T-helper 9 cell (primary cell): ENCODE measurements around the gene SLC19A1.
A peak's percentile ranks its signal among the peaks of the same experiment; 100 is the strongest.

Experiments
- DNase-seq: peaks from one replicate; pipeline ENCODE4 v3.0.0-alpha.2; 2020

The SLC19A1 gene

DNA sequence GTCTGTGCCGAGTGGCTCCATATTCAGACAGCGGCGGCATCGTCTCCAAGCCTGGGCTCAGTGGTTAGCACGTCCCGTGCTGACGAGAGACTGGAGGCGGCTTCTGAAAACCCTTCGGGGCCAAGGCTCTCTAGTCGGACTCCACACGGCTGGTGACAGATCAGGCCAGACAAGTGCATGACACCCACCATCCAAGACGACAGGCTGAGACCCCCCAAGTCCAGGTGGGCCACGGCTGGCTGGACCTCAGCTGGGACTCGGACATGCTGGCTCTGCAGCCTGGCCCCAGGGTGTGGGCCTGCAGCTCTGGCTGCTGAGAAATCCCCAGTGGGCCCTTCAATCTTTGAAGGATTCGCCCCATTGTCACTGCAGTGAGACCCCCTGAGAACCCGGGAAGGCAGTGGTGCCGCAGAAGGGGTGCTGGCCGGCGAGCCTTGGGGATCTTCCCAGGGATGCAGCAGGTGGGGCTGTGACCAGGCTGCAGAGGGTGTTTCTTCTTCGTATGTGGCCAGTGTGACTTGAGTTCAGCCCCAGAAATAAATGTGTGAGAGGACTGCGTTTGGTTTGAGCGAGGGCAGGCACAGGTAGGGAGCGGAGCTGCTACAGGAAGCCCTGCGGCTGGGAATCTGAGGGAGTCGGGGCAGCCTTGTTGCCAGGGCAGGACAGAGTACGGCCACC is 15.9 kb upstream of the SLC19A1 start:
- DNase-seq, result no peak

DNA sequence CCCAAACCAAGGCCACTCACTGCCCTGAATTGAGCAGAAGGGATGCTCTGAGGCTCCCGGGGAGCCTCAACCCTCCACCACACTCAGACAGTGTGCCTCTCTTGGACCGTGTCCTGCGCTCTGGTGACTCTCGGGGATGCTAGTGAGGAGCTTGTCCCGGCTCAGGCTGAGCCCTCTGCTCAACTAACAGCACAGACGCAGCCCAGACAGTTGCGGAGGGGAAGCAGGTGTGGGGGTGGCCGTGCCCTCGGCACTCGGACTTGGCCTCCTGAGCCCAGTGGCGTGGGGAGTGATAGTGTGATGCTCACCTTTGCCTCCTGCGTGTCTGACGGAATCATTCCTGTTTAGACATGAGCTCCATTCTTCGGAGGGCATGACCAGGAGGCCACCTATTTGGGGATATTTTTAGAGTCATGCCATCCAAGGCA is 15.4 kb upstream of the SLC19A1 start:
- DNase-seq, result no peak

DNA sequence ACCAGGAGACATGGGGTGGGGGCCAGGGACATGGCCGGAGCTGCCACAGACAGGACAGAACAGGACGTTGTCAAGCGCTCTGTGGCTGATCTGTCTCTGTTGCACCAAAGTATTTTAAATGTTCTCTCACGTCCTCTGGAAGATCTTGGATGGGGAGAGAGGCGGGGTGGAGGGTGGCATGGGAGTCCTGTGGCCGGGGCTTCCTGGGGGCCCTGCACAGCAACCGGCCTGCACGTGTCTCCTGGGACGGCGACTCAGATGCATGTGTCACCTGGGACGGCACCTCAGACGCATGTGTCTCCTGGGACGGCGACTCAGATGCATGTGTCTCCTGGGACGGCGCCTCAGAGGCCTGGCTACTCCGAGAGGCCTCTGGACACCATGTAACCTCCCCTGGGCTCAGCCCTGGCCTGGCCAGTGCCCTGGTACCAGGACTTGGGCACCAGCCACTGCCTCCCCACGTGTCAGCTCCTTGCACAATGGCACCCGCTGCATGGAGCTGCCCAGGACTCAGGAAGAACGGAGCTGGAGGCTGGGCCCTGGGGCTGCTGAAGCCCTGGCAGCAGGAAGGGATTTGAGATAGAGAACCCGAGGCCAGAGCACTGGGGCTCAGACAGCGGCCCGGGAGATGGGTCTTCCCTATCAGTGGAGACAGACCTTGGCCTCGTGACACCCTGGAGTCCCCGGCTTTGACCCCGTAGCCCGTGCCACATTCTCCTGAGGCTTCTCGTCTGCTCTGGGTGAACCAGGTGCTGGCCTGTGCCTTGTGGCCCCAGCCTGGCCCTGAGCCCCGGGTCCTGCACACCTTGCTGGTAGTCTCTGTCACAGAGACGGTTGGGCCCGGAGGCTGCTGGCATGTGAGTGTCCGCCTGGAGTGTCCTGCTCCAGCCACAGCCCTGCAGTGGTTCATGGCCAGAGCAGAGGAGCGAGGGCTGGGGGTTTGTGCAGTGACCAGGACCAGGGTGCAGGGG is 14.7 kb upstream of the SLC19A1 start:
- no peak for DNase-seq

DNA sequence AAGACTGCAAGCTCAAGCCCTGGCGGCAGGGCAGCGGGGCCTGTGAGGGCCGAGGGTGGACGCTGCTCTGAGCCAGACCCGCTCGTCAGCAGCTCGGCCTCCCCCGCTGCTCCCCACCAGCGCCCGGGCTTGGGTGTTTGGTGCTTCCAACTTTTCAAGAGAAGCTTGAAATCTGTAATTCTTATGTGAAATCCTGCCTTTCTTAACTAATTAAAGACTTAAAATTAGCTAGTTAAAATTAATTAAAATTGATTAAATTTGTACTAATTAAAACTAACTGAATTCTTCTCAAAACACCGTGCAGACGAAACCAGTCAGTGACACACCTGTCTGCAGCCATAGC is 14.0 kb upstream of the SLC19A1 start:
- DNase-seq, result no peak

DNA sequence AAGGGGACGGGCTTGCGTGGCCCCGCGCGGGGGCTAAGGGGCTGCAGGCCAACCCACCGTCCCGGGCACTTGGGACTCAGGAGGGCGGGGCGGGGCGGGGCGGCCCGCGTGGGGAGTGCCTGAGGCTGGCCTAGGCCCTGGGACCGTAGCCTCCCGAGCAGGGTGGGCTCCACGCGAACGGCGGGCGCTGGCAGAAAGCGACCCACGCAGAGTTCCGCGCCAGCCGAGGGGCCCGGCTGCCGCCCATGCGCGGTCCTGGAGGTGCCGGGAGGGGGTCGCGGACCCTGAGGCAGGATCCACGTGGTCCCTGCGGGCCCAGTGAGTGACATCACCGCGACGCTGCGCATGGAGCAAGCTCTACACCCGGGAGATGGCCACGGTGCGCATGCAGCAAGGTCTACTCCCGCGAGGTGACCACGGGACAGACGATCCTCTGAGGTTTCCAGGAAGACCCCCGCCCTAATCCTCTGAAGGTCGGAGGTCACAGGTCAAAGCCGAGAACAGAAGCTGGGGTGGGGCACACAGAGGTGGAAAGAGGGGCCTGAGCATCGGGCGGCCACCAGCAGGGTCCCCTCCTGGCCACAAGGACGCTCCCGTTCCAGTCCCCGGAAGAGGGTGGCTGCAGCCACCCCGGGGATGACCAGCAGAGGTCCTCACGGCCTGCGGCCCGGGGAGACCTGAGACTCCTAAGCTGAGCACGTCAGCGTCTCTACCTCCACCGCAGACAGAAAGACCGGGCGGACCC is 13.5 kb upstream of the SLC19A1 start:
- DNase-seq, result peak; percentile 25

DNA sequence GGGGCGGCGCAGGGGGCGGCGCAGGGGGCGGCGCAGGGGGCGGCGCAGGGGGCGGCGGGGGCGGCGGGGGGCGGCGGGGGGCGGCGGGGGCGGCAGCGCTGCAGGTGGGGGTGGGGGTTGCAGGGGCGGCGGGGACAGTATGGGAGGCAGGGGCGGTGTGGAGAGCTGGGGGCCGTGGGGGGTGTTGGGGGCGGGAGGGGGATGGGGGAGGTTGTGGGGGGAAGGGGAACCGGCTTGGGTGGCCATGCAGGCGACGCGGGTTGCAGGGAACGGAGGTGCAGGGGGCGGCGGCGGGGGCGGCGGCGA is 13.0 kb upstream of the SLC19A1 start:
- DNase-seq, result no peak

DNA sequence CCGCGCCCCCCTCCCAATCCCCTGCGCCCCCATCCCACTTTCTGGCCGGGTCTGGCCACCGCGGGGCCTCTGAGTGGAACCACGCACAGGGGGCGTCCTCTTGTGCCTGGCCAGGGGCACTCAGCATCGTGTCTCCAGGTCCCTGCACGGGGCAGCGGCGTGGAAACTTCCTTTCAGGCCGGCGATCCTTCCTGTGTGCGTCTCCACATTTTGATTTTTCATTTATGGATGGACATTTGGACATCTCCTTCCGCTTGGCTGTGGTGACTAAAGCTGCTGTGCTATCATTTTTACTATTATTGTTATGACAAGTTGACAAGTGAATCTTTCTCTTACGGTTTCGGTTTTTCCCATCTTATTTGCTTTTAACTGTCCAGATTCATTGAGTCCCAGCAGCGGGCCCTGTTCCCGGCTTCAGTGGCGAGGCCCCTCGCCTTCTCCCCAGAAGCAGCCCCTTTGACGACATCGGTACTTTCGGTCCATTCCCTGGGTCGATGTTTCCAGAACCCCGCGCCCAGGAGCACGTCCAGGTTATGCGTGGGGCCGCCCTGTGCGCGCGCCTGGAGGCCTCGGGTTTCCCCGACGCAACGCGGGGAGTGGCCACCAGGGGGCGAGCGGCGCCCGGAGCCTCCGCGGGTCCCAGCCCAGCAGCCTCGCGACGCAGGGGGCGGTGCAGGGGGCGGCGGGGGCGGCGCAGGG is 12.4 kb upstream of the SLC19A1 start:
- DNase-seq, result peak; percentile 92

DNA sequence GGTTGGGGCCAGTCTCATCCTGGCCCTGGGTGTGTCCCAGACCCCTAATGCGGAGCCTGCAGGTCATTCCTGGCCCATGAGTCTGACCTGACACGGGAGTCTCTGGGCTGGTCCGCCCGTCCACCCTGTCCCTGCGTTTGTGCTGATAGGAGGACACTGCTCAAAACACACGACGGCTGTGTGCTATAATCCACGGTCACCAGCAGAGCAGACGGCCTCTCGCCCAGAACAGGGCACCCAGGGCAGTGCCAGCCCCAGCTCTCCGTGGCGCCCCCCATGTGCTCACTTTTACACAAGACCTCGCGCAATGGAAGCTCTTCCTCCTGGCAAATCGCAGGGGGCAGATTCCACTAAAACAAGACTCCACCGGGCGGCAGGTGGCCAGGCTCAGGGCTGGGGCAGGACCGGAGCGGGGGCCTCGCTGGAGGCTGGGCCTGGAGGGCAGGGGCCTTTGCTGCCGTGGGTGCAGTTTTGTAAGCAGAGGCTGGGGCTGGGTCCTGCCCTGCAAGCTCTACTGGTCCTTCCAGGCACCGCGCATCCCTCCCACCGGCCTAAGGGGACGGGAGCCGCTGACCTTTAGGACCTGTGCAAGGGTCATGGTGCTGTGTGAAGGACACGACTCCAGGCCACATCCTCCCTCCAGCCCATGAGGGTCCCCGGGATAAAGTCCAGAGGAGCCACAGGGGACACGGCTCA is 10.6 kb upstream of the SLC19A1 start:
- no peak for DNase-seq

DNA sequence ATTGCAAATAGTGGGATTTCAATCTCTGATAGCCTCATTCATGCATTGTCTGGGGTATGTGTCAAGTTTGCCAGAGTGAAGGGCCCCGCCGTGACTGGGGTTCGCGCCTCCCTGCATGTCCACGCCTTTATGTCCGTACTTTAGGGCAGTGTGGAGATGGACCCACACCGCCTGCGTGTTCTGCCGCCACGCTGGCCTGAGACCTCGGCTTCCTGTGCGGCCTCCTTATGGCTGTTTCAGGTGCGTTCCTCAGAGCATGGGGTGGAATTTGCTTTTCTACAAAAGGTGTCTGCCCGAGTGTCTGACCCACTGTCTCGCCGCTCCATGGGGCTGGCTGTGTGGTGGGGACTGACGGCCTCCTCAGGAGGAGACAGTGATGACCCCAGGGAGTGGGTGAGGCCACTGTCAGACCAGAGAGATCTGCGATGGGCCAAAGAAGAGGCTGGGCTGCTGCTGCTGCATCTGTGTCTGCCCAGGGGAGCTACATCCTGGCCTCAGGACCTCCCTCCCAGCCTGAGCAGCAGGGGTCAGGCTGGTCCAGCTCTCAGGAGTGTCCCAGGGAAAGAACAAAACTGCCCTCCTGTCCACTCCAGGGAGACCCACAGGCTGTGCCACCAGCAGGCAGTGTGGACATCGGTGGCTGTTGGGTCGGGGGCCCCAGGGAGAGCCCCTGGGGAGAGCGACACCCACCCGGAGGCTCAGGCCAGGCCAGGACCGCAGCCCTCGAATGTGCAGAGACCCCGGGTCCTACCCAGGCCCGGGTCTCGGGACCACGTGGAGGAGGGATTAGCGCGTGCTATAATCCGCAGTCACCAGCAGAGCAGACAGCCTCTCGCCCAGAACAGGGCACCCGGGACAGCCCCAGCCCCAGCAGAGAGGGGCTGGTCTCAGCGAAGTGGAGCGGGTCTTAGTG is 9.8 kb upstream of the SLC19A1 start:
- no peak for DNase-seq

DNA sequence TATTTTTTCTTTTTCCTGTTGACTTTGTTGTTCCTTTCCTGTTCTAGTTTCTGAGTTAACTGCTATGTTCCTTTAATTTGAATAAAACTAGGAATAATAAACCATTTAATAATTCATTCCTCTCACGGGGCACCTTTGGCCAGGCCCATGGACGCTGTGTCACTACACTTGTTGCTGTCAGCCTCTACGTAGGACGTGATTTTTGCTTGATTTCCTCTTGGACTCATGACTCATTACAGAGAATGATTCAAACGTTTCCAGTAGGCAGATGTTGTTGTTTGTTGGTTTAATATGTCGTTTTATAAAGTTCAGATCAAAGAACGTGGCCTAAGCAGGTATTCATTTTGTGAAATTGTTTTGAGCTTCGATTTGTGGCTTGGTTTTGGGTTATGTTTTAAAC is 9.1 kb upstream of the SLC19A1 start:
- DNase-seq, result no peak

DNA sequence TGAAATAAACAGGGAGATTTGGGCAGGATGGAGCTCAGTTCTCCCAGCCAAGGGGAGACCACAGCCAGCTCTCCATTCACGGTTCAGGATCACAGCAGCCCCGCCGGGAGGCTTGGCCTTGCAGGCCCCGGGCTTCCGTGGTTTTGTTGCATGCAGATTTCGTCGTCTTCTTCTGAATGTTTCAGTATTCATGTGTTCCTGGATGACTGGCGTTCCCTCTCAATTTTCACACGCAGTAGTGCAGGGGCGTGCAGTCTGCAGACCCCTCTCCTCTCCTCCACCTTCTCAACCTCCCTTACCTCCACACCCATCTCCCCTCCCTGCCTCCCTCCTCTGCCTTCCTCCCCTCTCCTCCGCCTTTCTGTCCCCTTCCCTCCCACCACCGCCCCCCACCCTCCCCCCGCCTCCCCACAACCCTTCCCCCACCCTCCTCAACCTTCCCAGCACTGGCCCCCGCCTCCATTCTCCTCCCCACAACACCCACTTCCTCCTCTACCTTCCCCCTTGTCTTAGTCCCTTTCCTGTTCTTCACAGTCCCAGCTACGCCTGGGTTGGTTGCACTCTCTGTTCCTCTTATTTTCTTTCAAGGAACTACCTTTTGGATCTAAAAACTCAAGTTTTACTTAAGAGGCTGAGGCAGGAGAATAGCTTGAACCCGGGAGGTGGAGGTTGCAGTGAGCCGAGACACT is 8.4 kb upstream of the SLC19A1 start:
- no peak for DNase-seq

DNA sequence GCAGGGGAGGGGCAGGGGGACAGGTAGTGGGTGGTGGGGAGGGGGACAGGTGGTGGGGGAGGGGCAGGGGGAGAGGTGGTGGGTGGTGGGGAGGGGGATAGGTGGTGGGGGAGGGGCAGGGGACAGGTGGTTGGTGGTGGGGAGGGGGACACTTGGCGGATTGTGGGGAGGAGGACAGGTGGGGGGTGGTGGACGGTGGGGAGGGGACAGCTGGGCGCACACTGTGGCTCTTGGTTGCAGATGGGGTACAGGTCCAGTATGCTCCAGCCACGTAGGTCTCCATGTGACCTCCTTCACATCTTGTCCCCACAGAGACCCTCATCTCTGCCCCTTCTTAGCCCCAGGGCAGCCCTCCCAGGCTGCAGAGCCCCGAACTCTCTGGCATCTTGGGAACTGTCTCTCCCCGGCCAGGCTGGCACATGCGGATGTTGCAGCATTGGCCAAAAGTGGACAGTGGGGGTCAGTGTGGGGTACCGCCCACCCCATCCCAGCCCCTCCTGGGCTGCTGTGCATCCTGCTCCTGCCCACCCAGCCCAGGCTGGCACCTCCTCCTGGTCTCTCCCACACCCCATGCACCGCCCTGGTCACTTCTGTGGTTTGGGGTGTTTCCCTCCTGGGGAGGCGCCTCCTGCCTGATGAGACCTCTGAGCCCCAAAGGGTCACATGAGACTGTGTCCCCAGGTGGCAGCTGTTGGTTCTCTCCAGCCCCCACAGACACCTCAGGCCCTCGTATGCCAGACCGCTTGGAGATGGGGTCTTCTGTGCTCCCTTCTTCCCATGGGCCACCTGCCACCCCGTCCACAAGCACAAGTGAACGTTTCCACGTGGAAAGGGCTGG is 7.6 kb upstream of the SLC19A1 start:
- DNase-seq, result no peak

DNA sequence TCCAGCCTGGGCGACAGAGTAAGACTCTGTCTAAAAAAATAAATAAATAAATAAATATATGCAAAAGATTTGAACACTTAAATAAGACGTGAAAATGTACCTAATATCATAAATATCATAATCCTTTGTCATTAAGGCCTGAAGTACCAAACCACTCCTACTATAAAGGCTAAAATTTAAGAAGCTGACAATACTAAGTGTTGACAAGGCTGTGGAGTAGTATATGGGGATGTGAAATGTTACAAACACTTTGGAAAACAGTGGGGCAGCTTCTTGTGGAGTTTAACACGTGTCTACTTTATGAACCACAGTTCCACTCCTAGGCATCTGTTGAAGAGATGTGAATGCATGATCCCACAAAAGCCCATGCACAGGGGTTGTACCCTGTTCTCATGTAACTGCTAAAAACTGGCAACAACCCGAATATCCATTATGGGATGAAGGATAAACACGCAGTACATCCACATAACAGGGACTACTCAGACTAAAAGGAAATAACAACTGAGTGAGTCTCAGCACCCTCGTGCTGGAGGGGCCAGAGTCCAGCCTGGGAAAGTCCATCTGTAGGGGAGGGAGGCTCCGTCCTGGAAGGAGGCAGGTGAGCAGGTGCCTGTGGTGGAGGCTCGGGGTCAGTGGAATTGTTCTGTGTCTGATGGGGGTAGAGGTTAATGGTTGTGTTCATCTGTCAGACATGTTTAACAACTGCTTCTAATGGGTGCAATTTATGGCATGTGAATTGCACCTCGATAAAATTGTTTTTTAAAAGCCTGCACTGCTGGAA is 6.7 kb upstream of the SLC19A1 start:
- no peak for DNase-seq

DNA sequence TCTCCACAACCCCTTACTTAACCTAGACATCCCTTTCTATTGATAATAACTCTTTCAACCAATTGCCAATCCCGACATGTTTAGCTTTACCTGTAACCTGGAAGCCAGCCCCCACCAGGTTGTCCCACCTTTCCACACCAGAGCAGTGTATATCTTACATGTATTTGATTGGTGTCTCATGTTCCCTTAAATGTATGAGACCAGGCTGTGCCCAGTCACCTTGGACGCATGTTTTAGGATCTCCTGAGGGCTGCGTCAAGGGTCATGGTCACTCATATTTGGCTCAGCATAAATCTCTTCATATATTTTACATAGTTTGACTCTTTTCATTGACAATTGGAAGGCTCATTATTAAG is 5.3 kb upstream of the SLC19A1 start:
- DNase-seq, result no peak

DNA sequence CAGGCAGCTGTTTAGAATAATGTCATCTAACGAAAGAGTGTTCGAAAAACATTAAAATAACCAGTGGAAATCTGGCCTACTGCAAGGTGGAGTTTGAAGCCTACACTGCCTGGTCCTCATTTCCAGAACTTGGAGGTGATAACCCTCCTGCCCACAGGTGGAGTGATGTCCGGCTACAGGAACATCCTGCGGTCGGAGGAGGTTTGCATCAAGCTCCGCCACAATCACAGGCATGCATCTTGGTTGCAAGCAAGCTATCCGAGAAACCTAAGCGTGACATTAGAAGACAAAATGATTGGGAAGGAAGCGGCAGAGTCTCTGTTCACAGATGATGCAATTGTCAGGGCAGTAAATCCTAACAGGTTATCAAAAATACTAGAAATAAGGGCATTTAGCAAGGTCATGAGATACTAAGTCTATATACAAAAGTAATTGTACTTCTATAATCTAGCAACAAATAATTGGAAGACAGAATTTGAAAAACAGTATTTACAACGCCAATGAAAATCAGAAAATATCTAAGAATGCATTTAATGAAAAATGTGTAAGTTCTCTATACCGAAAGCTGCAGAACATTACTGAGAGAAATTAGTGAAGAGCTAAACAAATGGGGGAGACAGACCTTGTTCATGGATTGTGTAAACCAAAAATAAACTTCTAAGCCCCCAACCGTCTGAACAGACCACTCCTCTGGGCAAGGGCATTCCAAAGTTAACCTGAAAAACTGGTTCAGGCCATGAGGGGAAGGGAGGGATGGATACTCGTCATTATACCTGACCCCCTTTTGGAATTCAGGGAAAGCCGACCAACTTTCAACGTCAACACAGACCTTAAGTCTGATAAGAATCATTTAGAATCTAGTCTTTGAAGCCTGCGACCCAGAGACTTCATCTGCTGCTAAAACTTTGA is 4.7 kb upstream of the SLC19A1 start:
- no peak for DNase-seq

DNA sequence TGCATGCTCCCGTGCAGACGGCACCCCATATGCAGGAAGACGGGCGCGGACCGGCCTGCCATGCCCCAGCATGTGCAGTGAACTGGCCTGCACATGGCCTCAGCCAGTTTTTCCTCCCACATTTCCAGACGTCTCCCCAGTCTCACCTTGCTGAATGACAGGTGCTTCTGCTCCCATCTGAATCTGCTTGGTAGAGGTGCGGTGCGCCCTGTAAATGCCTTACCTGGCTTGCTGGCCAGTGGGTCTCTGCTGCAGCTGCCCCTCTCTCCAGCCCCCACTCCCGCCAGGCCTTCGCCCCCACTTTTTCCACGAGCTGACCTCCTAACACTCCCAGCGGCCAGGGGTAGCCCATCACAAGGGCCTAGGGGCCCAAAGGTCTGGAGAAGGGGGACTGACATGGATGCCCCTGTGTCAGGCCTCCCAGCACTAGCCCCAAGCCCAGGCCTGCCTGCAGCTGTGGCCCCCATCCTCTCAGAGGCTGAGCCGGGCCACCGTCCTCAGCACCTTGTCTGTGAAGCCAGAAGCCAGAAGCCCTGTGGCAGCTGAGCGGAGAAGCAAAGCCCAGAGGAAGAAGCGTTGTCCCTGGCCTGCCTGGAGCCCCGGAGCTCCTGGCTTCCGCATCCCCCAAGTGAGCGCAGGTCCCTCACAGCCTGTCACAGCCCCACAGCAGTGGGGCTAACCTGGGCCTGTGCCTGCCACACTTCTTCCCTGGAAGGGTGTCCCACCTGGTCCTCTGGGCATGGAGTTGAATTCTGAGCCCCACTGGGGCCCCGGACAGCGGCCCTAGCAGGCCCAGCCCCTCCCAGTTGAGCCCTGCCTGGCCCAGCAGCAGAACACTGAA is 3.7 kb upstream of the SLC19A1 start:
- DNase-seq, result no peak

DNA sequence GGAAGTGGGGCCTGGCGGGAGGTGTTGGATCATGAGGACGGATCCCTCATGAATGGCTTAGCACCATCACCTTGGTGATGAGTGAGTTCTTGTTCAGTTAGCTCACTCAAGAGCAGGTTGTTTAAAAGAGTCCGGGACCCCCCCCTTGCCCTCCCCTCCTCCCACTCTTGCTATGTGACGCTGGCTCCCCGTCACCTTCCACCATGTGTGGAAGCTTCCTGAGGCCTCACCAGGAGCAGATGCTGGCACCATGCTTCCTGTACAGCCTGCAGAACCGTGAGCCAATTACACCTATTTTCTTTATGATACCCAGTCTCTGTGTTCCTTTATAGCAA is 3.0 kb upstream of the SLC19A1 start:
- DNase-seq, result no peak
